KBM-7 (cell line): ENCODE measurements around the gene RABGAP1L.
"Not testable (repeated sequence)": the region's sequence is repeated elsewhere in the genome, so short reads cannot be mapped to it uniquely, and the experiment has no call there.

Experiments used
- DNase-seq: peaks from one replicate; pipeline ENCODE4 v3.0.0-alpha.2; 2015
- in situ Hi-C: fragments of 300-500 bp; cut with MboI; formaldehyde crosslinking; loops from 2 replicates; pipeline ENCODE4 v1.14.3; 2020; ENCODE audit warnings: low sequenced_read_pairs, low pct_unique_long_range_greater_than_20kb, mixed read lengths

Gene RABGAP1L

GRCh38 chr1:174269989-174270651 lies 110.8 kb downstream of the RABGAP1L start:
- in situ Hi-C loops: loop anchor here (25.0 kb wide), 1 partner anchor 467 kb away; no protein-coding TSS in a partner anchor

GRCh38 chr1:174273190-174273589 lies 113.9 kb downstream of the RABGAP1L start:
- no peak for DNase-seq
- in situ Hi-C loops: loop anchor here (25.0 kb wide), 1 partner anchor 464 kb away; no protein-coding TSS in a partner anchor

More at GRCh38 chr1:174269989-174270651, 110.8 kb downstream of the RABGAP1L start:
- no peak for DNase-seq

- no peak for DNase-seq
- in situ Hi-C loops: loop anchor here (25.0 kb wide), 1 partner anchor 464 kb away; no protein-coding TSS in a partner anchor
Observed at GRCh38 chr1:174273776-174274175, 114.5 kb downstream of the RABGAP1L start.

DNA sequence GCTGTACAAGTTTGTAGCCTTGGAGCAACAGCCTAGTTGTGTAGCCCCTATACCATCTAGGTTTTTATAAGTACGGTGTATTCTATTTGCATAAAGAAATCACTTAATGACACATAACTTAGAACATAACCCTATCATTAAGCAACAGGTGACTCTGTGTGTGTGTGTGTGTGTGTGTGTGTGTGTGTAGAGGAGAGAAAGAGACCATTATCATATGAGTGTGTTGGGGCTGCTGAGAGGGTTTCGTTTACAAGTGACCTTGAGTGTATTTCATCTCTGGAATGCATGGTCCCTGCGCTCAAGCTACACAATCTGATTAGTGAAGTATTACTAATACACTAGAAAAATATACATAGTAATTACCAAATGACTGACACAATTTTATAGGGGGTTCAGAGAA lies 115.1 kb downstream of the RABGAP1L start:
- in situ Hi-C loops: loop anchor here (25.0 kb wide), 1 partner anchor 463 kb away; no protein-coding TSS in a partner anchor
- no peak for DNase-seq

DNA sequence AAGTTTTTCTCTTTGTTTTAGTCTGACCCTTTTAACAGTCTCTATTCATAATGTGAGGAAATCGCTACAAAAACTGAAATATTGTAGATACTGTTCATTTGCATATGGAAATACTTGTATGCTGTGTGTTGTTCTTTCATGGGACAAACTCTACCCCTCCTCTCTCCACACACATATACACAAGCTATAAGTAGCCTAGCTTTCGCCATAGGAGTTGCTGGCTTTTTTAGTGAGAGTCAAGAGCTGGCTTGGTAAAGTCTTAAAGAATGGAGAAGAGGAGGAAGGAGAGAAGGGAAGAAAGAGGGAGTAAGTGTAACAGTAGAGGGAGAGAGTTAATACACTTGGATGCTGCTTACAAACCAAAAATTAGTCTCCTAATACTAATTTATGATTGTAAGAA lies 115.6 kb downstream of the RABGAP1L start:
- in situ Hi-C loops: loop anchor here (25.0 kb wide), 1 partner anchor 462 kb away; no protein-coding TSS in a partner anchor
- no peak for DNase-seq

- in situ Hi-C loops: no loop called here
Observed at GRCh38 chr1:174276087-174276486, 116.8 kb downstream of the RABGAP1L start.

GRCh38 chr1:174284052-174284451 lies 124.7 kb downstream of the RABGAP1L start:
- DNase-seq: no peak
- in situ Hi-C loops: no loop called here

More at GRCh38 chr1:174276087-174276486, 116.8 kb downstream of the RABGAP1L start:
- no peak for DNase-seq

GRCh38 chr1:174286042-174286441 lies 126.7 kb downstream of the RABGAP1L start:
- in situ Hi-C loops: no loop called here
- DNase-seq: no peak

GRCh38 chr1:174289644-174290310 lies 130.5 kb downstream of the RABGAP1L start:
- in situ Hi-C loops: no loop called here
- DNase-seq: no peak

DNA sequence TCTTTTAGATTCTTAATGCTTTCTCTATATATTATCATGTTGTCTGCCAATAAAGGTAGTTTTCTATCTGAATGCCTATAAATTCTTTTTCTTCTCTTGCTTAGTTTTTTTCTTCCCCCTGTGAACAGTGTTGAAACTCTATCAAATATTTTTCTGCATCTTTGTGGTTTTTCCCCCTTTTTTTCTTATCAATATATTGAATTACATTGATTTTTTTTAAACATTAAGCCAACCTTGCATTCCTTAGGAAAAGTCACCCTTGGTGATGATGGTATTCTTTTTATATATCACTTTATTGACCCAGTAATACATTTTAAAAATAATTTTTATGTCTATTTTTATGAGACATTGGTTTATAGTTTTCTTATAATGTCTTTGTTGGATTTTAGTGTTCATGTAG lies 131.7 kb downstream of the RABGAP1L start:
- no peak for DNase-seq
- in situ Hi-C loops: no loop called here

GRCh38 chr1:174296309-174296708 lies 137.0 kb downstream of the RABGAP1L start:
- no peak for DNase-seq
- in situ Hi-C loops: no loop called here

GRCh38 chr1:174297351-174297750 lies 138.0 kb downstream of the RABGAP1L start:
- in situ Hi-C loops: no loop called here
- DNase-seq: no peak

DNA sequence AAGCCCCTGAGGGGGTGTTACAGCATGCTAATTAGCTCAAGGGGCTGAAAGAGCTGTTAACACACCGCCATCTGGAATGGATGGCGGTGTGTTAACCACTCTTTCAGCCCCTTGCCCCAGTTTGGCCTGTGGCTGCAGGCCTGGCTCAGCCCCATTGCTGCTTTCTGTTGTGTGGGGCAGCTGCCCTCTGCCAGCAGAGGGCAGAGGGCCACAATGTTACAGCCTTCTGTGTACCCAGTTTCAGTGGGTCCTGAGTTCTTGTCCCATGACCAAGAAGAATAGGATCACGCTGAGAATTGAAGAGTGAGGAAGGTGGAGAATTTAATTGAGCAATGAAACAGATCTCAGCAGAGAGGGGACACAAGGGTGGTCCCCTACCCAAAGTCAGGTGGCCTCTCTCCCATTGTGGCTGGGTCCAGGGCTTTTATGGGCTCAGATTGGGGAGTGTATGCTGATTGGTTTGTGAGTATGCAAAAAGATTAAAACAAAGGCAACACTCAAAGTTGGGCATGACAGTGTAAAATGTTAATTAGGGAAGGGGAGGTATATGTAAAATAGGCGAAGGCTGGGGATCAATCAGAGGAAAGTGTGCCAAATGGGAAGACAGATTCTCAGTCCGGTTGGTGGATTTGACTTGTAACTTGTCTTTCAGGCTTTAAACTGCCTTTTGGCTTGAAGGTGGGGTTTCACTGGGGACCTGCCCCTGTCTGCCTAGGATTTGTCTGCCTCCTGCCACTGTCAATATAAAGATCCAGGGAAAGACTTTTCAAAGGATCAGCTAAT lies 142.2 kb downstream of the RABGAP1L start:
- in situ Hi-C loops: no loop called here
- DNase-seq: no peak

GRCh38 chr1:174308604-174309003 lies 149.3 kb downstream of the RABGAP1L start:
- in situ Hi-C loops: no loop called here
- DNase-seq: no peak

GRCh38 chr1:174309490-174309889 lies 150.2 kb downstream of the RABGAP1L start:
- in situ Hi-C loops: no loop called here
- no peak for DNase-seq

- in situ Hi-C loops: no loop called here
- DNase-seq: no peak
Observed at GRCh38 chr1:174314433-174314832, 155.1 kb downstream of the RABGAP1L start.

DNA sequence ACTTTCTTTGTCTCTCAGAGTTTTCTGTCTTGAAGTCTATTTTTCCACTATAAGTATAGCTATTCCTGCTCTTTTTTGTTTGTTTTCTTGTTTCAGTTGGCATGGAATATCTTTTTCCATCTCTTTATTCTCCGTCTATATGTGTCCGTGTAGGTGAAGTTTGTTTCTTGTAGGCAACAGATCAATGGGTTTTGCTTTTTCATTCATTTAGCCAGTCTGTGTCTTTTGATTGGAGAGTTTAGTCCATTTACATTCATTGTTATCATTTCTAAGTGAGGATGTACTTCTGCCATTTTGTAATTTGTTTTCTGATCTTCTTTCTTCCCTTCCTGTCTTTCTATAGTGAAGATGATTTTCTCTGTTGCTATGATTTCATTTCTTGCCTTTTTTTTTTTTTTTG lies 155.9 kb downstream of the RABGAP1L start:
- in situ Hi-C loops: no loop called here
- no peak for DNase-seq

DNA sequence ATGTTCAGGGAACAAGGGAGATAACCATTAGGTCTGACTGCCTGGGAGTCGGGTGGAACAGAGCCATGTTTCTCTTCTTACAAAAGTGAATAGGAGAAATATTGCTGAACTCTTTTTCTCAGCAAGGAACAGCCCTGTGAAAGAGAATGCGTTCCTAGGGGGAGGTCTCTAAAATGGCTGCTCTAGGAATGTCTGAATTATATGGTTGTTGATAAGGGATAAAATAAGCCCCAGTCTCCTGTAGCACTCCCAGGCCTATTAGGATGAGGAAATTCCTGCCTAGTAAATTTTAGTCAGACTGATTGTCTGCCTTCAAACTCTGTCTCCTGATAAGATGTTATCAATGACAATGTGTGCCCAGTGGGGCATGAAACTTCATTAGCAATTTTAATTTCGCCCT lies 161.6 kb downstream of the RABGAP1L start:
- in situ Hi-C loops, DNase-seq: not testable (repeated sequence)

DNA sequence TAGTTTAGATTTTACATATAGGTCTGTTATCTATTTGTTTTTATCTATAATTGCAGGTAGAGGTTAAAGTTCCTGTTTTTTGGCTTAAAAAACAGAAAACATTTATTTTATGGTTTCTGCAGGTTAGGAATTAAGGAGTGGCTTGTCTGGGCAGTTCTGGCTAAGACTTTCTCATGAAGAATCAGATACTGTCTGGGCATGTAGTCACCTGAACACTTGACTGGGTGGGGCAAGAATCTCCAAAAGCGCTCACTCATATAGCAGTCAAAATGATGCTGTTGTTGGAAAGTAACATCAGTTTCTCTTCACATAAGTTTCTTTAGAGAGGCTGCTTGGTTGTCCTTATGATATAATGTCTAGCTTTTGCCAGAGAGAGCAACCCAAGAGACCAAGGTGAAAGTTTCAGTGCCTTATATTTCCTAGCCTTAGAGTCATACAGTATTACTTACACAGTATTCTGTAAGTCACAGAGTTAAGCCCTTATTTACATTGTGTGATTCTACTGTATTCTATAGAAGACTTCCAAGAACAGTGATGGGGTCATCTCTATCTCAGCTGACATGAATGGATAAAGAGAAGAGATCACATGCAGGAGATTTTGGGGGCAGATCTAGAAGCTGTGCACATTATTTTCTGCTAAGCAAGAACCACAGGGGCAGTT lies 163.0 kb downstream of the RABGAP1L start:
- DNase-seq: no peak
- in situ Hi-C loops: no loop called here
